CD4-positive, alpha-beta T cell treated with Interleukin-12 subunit alpha and Interleukin-12 subunit beta, for 1 hour (primary cell): ENCODE results near the gene TEX2.

Experiments used
- DNase-seq: peaks from one replicate; pipeline ENCODE4 v3.0.0-alpha.2; 2020

Gene TEX2

DNA sequence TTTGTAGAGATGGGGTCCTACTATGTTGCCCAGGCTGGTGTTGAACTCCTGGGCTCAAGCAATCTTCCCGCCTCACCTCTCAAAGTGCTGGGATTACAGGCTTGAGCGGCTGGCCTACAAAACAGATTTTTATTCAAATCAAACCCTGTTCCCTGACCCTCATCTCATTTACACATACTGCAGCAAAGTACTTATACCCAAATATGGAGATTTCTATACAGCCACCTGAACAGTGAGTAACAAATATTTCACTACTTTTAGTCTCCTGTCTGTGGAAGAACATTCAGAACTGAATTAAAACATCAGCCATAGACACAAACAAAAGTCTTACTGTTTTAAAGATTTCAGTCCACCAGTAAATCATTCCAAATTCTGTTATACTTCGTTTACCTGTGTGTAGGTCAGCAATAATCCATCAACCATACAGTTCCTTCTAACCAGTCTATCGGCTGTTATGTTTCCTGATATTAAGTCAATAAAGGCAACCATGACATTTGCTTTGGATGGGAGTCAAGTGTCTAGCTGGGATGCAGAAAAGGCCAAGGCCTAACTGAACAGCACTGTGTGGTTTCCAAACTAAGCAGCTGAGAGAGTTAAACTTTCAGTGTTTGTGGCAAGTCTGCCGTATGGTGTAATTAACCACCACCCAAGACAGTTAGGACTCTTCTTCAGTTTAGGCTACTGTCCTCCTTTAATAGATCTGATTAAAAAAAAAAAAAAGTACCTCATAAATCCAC is 155.4 kb downstream of the TEX2 start:
- DNase-seq: no peak

DNA sequence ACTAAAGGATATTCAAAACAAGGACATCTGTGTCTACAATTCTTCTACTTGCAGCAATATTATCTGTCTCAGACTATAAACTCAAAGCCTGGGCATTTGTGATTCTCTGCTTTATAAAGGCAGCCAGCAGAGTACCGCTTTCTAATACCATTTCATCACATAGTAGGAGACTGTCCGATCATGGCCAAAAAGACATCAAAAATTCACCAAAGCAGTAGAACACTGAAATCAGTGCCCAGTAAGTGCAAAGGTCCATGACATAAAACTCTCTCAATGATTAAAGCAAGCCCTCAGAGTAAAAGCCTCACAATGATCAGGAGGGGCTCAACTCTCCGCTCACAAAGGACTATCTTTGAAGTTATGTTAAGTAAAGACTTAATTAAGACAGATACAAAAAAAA is 156.1 kb downstream of the TEX2 start:
- no peak for DNase-seq

DNA sequence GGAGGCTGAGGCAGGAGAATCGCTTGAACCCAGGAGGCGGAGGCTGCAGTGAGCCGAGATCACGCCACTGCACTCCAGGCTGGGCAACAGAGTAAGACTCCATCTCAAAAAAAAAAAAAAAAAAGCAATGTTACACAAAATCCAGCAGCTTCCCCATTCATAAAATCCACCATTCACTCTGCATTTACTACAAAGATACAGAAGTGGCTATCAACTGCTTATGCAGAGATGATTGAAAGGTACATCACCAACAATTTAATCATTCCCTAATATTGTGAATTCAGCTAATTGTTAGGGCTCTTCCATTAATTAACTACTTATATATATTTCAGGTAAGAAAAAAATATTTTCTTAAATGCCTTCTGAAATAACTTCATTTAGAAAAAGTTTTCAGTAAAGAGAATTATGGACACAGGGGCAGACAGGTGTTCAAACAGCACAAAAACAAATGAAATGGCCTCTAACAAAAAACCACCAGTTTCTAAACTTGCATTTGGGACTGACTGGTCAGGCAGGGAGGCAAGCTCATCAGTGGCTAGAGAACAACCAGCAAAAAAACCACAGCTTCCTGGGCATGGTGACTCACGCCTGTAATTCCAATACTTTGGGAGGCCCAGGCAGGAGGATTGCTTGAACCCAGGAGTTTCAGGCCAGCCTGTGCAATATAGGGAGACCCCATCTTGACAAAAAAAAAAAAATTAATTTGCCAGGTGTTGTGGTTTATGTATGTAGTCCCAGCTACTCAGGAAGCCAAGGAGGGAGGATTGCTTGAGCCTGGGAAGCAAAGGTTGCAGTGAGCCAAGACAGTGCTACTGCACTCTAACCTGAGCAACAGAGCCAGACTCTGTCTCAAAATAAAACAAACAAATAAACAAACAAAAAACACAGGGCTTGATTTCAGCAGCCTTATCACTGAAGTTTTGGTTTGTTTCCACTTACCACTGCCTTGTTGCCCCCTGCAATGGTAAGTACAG is 159.4 kb downstream of the TEX2 start:
- no peak for DNase-seq

DNA sequence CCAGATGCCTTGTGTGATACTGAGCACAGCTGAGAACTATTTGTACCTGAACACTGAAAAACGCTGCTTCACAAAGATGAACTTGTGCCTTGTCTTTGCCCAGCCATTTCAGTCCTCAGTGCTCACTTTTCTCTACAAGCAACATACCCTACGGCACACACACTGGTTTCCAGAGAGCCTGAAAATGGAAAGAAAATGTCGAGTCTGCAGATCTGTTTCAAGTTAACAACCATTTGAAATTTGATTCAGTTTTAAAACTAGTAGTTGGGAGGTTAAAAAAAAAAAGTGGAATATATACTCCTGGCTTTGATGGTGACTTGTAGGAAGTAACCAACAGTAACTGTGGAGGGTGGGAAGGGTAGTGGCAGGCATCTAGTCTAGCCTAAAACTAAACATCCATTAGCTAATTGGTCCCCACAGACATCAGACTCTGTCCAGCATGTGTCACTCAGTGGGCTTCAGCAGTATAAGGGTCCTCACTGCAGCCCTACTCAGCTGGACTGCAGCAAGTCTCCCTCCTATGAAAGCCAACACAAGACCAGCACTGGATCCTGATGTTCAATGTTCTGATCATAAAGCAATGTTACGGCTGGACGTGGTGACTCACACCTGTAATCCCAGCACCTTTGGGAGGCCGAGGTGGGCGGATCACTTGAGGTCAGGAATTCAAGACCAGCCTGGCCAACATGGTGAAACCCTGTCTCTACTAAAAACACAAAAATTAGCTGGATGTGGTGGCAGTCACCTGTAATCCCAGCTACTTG is 160.3 kb downstream of the TEX2 start:
- DNase-seq: no peak

DNA sequence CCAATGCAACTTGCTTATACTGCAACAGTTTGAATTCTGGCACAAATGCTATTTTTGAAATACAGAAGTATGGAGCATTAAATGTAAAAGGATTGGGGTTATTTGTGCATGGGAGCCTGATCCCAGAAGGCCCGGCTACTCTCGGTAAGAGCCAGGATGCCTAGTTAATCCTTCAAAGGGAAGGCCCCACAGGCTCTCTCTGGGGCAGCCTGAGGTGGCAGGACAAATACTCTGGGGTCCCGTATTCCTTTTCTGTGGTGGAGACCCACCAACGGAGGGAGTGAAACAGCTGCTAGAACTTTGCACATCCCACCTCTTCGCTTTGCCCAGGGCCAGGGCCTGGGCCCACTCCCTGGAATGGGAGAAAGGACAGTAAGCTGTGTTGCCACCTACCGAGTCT is 163.5 kb downstream of the TEX2 start:
- no peak for DNase-seq
